Activated naive CD4-positive, alpha-beta T cell treated with anti-CD3 and anti-CD28 coated beads, Interleukin-2, amount 10 ng/mL, durations not matched to agents 7 days and 5 days (primary cell): ENCODE data around the gene CAMTA1.

ENCODE experiments used
- CTCF ChIA-PET: fragments of 350-600 bp; sonication (Branson Sonifier 250); formaldehyde crosslinking; loops from one replicate; lab custom pipeline; 2021; ENCODE audit warnings: antibody characterized with exemption; lab: Charles Lee
- DNase-seq: peaks from one replicate; pipeline ENCODE4 v3.0.0-alpha.2; 2020
- H3K27ac Mint-ChIP-seq: one replicate; pipeline ENCODE4 v1.8.0; 2021; ENCODE audit warnings: mild to moderate bottlenecking, moderate library complexity, mixed read lengths
- H3K27me3 Mint-ChIP-seq: one replicate; pipeline ENCODE4 v1.8.0; 2021; ENCODE audit warnings: mild to moderate bottlenecking, mixed read lengths
- H3K36me3 Mint-ChIP-seq: one replicate; pipeline ENCODE4 v1.8.0; 2021; ENCODE audit warnings: mixed read lengths
- H3K4me1 Mint-ChIP-seq: one replicate; pipeline ENCODE4 v1.8.0; 2021; ENCODE audit warnings: mixed read lengths
- H3K4me3 Mint-ChIP-seq: one replicate; pipeline ENCODE4 v1.8.0; 2021; ENCODE audit warnings: mild to moderate bottlenecking, moderate library complexity, mixed read lengths
- H3K9me3 Mint-ChIP-seq: one replicate; pipeline ENCODE4 v1.8.0; 2021; ENCODE audit warnings: mixed read lengths

The CAMTA1 gene

DNA sequence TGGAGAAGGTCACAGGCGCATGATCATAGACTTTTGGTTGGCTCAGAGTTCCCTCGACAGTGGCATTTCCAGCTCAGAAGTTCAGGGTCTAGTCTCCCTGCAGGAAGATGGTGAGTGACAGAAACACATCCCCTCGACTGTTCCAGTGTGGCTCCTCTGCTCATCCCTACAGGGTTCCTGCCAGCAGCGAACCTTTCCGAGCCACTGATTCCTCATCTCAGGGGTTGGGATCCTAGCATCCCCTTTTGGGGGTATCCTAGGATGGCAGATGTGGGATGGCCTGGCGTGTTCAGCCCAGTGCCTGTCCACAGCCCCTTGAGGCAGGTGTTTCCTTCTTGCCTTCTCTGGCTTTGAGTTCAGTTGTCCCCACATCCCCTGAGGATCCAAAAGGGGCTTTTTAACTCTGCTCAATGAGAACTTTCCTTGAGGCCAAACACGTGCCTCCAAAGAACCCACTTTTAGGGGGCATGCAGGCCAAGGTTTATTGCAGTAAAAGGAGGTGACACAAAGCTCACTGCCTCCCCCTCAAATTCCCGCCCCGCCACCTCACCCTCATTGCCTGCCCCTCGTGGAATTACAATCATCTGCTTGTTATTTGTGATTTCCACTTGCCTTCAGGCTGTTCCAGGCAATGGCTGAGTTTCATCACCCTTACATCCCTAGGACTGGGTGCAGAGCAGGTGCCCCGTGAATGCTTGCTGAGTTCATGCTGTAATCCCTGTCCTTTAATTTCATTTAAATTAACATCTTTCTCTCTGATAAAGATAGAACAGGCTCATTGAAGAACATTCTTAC, 440.7 kb downstream of the CAMTA1 start:
- H3K36me3 Mint-ChIP-seq: no peaks in the 10 kb centered on the region
- H3K27ac Mint-ChIP-seq: no peak overlapping the region
- no peaks in the 10 kb centered on the region for H3K4me1 Mint-ChIP-seq
- peaks cover 3% of the 10 kb centered on the region for H3K27me3 Mint-ChIP-seq
- no peak for DNase-seq
- no peak overlapping the region for H3K4me3 Mint-ChIP-seq
- CTCF ChIA-PET: no interaction called here
- H3K9me3 Mint-ChIP-seq: no peaks in the 10 kb centered on the region

DNA sequence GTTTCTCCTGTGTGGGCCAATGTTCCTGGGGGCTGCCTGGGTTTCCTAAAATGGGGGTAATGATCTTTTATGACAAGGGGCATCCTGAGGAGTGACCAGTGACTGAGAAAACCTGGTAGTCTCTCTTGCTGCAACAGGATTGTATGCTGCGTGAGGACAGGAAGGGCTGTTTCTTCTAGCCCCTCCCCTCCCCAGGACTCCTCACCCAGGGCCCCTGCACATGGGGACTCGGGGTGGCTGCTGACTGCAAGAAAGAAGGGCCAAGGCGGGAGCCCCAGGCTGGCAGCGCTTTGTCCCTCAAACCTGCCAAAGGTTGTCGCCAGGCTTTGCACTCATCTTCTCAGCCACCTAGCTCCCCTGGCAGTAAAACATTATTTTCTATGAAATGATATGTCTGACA, 442.4 kb downstream of the CAMTA1 start:
- H3K27me3 Mint-ChIP-seq: peaks cover 3% of the 10 kb centered on the region
- H3K9me3 Mint-ChIP-seq: no peaks in the 10 kb centered on the region
- no peaks in the 10 kb centered on the region for H3K36me3 Mint-ChIP-seq
- no peaks in the 10 kb centered on the region for H3K4me1 Mint-ChIP-seq
- CTCF ChIA-PET: no interaction called here
- no peak overlapping the region for H3K27ac Mint-ChIP-seq
- no peak for DNase-seq
- H3K4me3 Mint-ChIP-seq: no peak overlapping the region

DNA sequence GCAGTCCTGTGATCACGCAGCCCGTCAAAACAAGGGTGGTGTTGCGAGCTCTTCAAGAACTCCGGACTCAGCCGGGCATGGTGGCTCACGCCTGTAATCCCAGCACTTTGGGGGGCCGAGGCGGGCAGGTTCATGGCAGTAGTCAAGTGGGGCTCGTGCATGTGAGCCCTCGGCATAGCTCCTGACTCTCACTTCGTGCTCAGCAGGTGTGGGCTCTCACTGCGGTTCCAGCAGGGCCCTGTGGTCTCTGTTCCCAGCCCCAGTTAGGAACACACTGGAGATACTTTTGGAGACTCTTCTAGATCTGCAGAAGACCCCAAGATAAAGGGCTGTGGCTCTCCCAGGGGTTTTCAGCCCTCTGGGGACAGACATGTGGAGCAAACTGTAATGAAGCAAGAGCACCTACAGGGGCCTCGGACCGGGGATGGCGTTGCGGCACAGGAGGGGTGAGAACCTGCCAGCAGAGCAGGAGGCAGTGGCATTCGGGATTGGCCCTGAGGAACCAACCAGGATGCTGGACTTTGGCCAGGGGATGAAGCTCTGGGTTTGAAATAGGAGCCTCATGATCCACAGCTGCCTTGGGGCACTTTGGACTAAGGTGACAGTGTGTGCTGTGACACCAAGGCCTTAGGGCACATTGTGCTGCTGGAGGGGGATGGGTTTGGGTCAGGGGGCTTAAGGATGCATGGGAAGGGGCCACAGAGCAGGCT, 443.2 kb downstream of the CAMTA1 start:
- H3K27ac Mint-ChIP-seq: no peak overlapping the region
- peaks cover 3% of the 10 kb centered on the region for H3K27me3 Mint-ChIP-seq
- CTCF ChIA-PET: no interaction called here
- H3K9me3 Mint-ChIP-seq: no peaks in the 10 kb centered on the region
- no peaks in the 10 kb centered on the region for H3K36me3 Mint-ChIP-seq
- DNase-seq: no peak
- no peaks in the 10 kb centered on the region for H3K4me1 Mint-ChIP-seq
- H3K4me3 Mint-ChIP-seq: no peak overlapping the region

DNA sequence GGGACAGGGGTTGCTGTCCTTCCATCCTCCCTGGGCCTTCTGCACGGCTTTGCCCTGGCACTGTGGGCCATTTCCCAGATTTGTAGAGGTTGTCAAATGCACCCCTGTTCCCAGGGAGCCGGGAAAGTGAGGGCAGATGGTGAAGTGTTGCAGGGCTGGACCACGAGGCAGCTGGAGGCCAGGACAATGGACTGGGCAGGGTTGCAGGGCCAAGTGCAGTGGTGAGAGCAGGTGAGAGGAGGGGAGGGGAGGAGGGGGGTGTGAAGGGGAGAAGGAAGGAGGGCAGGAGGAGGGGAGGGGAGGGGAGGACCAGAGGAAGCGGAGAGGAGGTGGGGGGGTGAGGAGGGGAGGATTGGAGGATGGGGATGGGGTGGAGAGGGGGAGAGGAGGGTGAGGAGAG, 443.9 kb downstream of the CAMTA1 start:
- Mint-ChIP-seq H3K27me3 (peaks cover 3% of the 10 kb centered on the region), H3K4me1 (no peaks in the 10 kb centered on the region), H3K27ac (no peak overlapping the region), H3K4me3 (no peak overlapping the region), H3K36me3 (no peaks in the 10 kb centered on the region), H3K9me3 (no peaks in the 10 kb centered on the region)
- no peak for DNase-seq
- CTCF ChIA-PET: no interaction called here

DNA sequence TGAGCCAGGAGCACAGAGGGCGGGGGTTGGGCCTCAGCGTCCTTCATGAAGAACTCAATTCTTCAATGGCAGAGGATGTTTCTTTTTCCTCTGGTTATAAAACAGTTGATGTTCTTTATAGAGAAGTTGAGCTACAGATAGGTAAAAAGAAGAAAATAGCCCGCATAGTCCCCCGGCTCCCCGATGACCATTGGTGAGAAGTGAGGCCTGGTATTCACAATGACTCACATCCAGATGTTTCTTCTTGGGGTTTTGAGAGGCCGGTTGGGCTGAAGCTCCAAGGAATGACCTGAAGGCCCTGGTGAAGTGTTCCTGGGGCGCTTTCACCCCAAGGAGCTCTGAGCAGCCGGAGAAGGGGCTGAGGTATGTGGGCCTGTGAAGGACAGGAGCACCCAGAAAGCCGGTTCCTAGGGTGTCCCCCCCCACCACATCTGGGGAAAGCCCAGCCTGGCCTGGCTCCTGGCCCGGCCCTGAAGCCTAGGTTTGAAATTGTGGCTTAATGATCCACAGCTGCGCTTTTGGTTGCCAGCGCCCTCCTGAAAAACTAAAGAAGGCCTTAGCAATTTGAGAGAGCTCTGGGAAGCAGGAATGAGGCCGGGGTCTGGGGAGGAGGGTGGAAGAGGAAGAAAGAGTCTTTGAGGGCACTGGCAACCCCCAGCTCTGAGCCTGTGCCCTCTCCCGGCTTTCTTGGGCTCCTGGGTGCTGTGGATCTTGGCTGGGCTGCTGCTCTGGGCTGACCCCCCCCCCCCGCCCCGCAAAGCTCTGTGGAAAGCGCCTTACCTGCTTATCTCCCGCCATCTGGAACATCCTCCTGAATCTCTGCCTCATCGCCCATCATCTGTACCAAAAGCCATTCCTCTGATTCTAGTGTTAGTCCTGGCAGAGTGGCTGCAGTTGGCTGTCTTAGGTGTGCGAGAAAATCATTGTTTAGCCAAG, 444.7 kb downstream of the CAMTA1 start:
- Mint-ChIP-seq H3K27ac (no peak overlapping the region), H3K4me1 (no peaks in the 10 kb centered on the region), H3K4me3 (no peak overlapping the region), H3K9me3 (no peaks in the 10 kb centered on the region), H3K27me3 (no peaks in the 10 kb centered on the region), H3K36me3 (no peaks in the 10 kb centered on the region)
- no peak for DNase-seq
- CTCF ChIA-PET: no interaction called here

DNA sequence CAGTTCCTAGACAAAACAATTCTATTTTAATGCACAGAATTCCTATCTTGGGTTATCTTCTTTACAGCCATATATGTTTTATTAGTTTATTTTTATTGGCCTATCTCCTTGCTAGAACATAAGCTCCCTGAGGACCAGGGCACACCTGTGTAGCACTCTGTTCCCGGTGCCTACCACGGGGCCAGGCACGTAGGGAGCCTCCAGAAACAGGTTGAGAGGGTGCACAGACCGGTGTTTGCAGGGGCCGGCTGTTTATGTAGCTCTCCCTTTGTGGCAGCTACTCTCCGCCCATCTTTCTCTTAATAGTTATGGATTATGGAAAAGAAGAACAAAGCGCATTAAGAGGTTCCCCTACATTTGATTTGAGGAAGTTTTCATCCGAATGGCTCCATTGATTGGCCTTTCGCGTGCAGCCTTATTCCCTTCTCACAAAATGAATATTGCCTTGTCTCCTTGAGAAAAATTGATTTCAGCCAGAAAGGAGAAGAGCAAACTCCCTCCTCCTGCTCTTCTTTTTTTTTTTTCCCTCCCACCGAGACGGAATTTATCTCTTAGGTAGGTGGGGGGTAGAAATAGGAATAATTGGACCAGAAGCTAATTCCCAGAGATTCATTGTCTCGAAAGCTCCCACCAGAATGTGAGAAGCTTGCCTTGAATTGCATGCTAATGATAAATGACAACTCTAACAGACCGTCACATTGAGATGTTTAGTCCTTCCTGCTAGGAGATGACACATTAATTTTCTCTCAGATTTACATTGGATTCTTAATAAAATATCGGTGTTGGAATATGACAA, 447.4 kb downstream of the CAMTA1 start:
- no peak overlapping the region for H3K27ac Mint-ChIP-seq
- DNase-seq: no peak

DNA sequence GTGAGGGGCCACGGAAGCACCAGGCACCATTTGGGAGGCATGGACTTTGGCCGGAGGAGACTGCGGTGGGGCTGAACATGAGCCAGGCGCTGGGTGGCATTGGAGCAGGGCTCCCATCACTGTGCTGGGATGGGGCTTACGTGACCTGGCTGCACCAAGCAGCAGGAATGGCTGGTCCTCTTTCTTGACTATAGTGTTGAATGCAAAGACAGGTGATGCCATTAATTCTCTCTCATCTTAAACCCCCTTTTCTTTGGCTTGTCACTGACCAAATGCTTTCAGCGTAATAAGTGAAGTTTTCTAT, 447.9 kb downstream of the CAMTA1 start:
- Mint-ChIP-seq H3K9me3 (no peaks in the 10 kb centered on the region), H3K27me3 (peaks cover 19% of the 10 kb centered on the region), H3K27ac (no peak overlapping the region), H3K4me1 (no peaks in the 10 kb centered on the region), H3K4me3 (no peak overlapping the region), H3K36me3 (no peaks in the 10 kb centered on the region)
- CTCF ChIA-PET: no interaction called here
- DNase-seq: no peak

More for the DNA sequence above, 447.4 kb downstream of the CAMTA1 start:
- Mint-ChIP-seq H3K27me3 (peaks cover 19% of the 10 kb centered on the region), H3K4me1 (no peaks in the 10 kb centered on the region), H3K36me3 (no peaks in the 10 kb centered on the region), H3K4me3 (no peak overlapping the region), H3K9me3 (no peaks in the 10 kb centered on the region)
- CTCF ChIA-PET: no interaction called here

DNA sequence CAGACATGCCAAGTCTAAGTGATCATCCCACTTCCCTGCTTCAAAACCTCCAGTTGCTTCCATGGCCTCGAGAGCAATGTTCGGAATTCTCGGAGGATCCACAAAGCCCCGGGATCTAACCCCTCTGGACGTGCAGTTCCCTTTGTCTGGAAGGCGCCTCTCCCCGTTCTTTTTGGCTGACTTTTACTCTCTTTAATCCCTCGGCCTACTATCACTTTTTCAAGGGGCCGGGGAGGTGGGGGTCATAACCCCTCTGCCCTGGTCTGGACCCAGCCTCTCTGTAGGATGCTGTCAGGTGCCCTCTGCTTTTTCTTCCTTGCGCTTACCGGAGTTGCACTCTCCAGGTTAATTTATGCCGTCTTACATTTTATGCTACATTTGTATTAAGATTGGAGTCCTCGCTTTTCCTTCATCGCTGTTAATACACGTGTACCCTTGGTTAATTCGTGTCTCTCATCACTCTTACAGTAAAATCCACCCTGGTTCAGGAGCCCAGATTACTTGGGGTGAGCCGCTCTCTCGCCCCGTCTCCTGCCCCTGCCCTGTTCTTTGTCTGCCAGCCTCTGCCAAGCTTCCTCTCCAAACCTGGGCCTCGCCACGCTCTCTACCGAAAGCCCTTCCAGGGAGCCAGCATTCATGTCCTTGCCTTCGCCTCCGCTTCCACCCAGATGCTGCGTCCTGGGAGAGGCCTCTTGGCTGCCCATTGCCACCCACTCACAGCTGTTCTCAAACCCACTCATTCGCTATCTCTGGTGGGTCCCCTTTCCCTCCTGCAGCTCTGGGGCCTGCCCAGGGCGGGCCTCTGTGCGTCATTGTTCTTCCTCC, 448.6 kb downstream of the CAMTA1 start:
- Mint-ChIP-seq H3K27ac (no peak overlapping the region), H3K9me3 (no peaks in the 10 kb centered on the region), H3K4me1 (no peaks in the 10 kb centered on the region), H3K4me3 (no peak overlapping the region), H3K36me3 (no peaks in the 10 kb centered on the region), H3K27me3 (peaks cover 19% of the 10 kb centered on the region)
- DNase-seq: no peak
- CTCF ChIA-PET: no interaction called here

DNA sequence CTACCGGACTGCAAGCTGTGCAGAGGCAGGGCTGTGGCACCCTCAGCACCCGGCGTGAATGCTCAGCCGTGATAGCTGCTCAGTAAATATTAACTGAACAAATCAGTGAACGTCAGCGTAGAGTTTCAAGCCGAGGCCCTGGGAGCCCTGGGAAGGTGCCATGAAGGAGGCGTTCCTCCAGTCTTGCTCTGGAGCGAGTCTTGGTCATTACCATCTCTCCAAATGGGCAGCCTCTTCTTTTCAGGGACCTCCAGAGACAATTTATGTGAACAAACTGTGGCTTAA, 449.2 kb downstream of the CAMTA1 start:
- CTCF ChIA-PET: no interaction called here
- H3K27me3 Mint-ChIP-seq: peaks cover 20% of the 10 kb centered on the region
- no peaks in the 10 kb centered on the region for H3K4me1 Mint-ChIP-seq
- no peaks in the 10 kb centered on the region for H3K9me3 Mint-ChIP-seq
- no peak for DNase-seq
- H3K27ac Mint-ChIP-seq: no peak overlapping the region
- H3K4me3 Mint-ChIP-seq: no peak overlapping the region
- no peaks in the 10 kb centered on the region for H3K36me3 Mint-ChIP-seq

DNA sequence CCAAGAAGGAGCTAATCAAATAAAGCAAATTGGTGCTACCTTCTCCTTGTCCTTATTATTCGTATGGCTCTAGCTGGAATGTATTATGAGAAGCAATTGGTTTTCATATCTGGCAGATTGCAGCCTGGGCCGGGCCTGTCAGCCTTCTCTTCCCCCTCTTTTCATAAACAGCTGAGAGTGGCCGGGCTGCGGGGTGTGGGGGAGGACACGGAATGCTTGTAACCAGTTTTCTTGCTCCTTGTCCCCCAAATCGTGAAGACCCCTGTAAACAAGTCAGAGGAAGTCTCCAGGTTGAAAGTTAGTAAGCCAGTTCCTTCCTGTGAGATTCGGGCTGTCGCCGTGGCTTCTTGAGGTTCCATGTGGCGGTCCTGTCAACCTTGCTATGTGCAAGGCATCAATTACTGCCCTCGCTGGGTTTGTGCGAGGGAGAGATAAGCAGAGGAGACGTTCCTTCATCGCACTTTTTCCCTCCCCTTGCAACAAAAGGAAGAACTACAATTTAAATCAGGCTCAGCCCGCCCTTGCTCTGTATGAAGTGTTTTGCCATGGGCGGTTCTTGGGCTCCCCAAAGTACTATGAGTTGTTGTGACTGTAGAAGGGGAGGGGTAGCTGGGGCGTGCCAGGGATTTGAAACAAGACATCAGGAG, 450.7 kb downstream of the CAMTA1 start:
- DNase-seq: no peak
- Mint-ChIP-seq H3K27ac (no peak overlapping the region), H3K4me3 (no peak overlapping the region), H3K9me3 (no peaks in the 10 kb centered on the region), H3K27me3 (peaks cover 24% of the 10 kb centered on the region), H3K4me1 (no peaks in the 10 kb centered on the region), H3K36me3 (no peaks in the 10 kb centered on the region)
- CTCF ChIA-PET: no interaction called here

DNA sequence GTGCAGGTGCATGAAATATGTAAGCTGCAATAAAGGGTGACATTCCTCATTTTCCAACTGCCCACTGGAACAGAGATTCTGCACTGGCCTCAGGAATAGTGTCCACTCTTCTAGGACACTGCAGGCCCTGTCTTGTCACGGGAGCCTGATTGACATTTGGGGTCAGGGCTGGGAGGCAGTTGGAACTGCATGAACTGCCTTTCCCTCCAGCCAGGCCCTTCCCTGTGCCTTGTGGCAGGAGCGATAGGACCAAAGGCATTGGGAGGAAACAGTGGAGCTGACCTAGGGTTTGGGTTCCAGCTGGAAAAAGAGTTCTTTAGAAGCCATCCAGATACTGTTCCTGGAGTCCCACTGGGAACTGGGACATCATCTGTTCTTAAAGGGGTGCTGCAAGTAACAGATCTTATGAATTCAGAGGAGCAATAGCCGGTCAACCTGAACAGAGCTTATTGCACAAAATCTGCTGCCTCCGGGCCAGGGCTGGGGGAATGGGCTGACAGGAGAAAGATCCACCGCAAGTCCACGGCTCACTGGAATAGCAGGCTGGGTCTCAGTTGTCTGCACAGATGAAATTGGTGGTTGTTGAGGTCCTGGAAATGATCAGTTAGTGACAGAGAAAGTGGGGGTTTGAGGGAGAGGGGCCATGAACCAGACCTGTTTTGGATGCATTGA, 451.7 kb downstream of the CAMTA1 start:
- Mint-ChIP-seq H3K4me1 (no peaks in the 10 kb centered on the region), H3K4me3 (no peak overlapping the region), H3K27ac (no peak overlapping the region), H3K27me3 (peaks cover 24% of the 10 kb centered on the region), H3K9me3 (no peaks in the 10 kb centered on the region), H3K36me3 (no peaks in the 10 kb centered on the region)
- CTCF ChIA-PET: no interaction called here
- DNase-seq: no peak

DNA sequence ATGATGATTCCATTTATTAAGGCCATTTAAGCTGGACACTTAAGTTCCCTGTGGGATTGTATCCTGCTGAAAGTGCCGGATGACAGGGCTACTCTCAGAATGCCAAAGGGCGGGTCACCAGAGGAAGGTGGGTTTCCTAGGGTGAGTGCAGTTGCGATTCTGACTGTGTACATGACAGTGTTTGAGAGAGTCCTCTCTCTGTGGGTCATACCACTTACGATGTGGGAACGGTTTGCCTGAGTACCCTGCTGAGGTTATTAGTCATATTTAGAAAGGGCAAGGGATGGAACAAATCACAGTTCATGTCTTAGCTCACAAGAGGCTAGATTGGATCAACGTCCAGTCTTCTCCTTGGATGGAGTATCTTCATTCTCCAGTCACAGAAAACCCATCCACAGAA, 461.9 kb downstream of the CAMTA1 start:
- Mint-ChIP-seq H3K4me3 (no peak overlapping the region), H3K27ac (no peak overlapping the region), H3K9me3 (no peaks in the 10 kb centered on the region), H3K4me1 (no peaks in the 10 kb centered on the region), H3K27me3 (peaks cover 27% of the 10 kb centered on the region), H3K36me3 (no peaks in the 10 kb centered on the region)
- DNase-seq: no peak
- CTCF ChIA-PET: no interaction called here
